AG04449 (cell line): ENCODE data around the gene PADI4.

Experiments used
- CTCF ChIA-PET: fragments of 350-600 bp; formaldehyde crosslinking; extraction: SDS; loops from one replicate; lab custom pipeline; 2021; ENCODE audit warnings: antibody characterized with exemption; lab: Yijun Ruan, JAX
- POLR2A ChIA-PET: fragments of 400-600, 350-600 bp; formaldehyde crosslinking; extraction: SDS; loops from one replicate; lab custom pipeline; 2020; ENCODE audit warnings: antibody characterized with exemption, inconsistent platforms; lab: Yijun Ruan, JAX
- DNase-seq: peaks from one replicate; pipeline ENCODE4 v3.0.0-alpha.2; 2010; ENCODE audit warnings: low read depth, low spot score
- H3K4me3 ChIP-seq: 2 replicates; pipeline ENCODE4 v1.5.1; 2011; ENCODE audit warnings: low read depth, mild to moderate bottlenecking, control low read depth, low read length
- TF ChIP-seq, protein P1 (sequence below): IDR thresholded peaks from one replicate; pipeline ENCODE4 v1.5.1; 2011; ENCODE audit warnings: mild to moderate bottlenecking, moderate library complexity, low read length, control low read depth, inconsistent platforms; ENCODE audit not compliant: insufficient read depth; ENCODE audit errors: missing control alignments

The PADI4 gene

DNA sequence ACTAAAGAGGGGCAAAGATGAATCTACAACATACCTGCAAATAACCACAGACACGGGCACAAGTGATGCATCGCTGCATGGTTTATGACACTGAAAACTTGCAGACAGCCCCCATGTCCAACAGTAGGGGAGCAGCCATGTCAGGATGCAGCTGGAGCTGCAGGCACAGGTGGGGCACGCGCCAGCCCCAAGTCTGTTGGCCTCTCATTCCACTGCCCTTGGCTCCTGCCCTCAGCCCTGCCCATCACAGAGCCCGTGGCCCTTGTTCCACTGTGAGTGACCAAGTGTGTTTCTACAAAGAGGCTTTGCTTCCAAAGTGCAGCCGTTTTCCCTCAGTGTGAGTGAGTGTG, 3.2 kb upstream of the PADI4 start:
- no peak overlapping the region for H3K4me3 ChIP-seq
- POLR2A ChIA-PET: no interaction called here
- TF ChIP-seq, protein P1, sequence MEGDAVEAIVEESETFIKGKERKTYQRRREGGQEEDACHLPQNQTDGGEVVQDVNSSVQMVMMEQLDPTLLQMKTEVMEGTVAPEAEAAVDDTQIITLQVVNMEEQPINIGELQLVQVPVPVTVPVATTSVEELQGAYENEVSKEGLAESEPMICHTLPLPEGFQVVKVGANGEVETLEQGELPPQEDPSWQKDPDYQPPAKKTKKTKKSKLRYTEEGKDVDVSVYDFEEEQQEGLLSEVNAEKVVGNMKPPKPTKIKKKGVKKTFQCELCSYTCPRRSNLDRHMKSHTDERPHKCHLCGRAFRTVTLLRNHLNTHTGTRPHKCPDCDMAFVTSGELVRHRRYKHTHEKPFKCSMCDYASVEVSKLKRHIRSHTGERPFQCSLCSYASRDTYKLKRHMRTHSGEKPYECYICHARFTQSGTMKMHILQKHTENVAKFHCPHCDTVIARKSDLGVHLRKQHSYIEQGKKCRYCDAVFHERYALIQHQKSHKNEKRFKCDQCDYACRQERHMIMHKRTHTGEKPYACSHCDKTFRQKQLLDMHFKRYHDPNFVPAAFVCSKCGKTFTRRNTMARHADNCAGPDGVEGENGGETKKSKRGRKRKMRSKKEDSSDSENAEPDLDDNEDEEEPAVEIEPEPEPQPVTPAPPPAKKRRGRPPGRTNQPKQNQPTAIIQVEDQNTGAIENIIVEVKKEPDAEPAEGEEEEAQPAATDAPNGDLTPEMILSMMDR: no peak
- CTCF ChIA-PET: interaction anchor here (1.0 to 2.1 kb wide), 3 partner anchors 13 to 247 kb away, joined by 3 to 4 read pairs (median 3); no protein-coding TSS in a partner anchor
- no peak for DNase-seq

DNA sequence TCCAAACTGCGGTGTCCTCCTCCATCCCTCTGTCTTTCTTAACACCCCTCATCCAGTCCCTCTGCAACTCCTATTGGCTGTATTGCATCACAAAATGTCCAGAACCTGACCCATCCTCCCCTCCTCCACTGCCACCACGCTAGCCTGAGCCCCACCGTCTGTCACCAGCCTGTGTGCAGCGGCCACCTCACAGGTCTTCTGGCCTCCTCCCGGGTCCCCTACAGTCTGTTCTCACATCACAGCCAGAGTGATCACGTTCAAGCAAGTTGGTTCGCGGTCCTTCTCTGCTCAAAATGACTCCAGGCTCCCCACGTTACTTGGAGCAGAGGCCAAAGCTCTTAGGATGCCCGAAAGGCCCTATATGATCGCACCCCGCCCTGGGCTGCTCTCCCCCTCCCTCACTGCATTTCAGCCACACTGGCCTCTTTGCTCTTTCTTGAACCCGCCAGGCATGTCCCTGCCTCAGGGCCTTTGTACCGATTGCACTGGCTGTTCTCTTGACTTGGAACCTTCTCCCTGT, 2.4 kb upstream of the PADI4 start:
- CTCF ChIA-PET: interaction anchor here (2.1 kb wide), 1 partner anchor 247 kb away, joined by 4 read pairs; no protein-coding TSS in a partner anchor
- TF ChIP-seq, protein P1: no peak
- no peak overlapping the region for H3K4me3 ChIP-seq
- POLR2A ChIA-PET: no interaction called here
- no peak for DNase-seq

DNA sequence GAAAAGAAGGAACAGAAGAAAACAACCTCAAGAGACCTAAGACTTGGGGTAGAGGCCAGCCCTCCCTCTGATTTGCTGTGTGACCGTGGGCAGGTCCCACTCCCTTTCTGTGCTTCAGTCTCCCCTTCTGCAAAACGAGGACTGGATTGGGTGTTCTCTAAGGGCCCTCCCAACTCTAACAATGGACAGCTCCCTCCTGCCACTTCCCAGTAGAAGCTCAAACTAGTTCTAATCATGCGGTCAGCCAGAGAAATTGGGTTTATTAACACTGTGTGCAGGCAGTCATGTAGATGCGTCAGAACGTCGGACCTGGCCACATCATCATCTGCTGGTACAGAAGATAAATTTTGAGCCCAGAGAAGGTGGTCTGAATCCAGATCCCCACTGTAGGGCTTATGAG, 1.6 kb upstream of the PADI4 start:
- ChIA-PET POLR2A (interaction anchor here (0.6 kb wide), 1 partner anchor 19 kb away, joined by 3 read pairs; no protein-coding TSS in a partner anchor), CTCF (interaction anchor here (1.8 kb wide), 1 partner anchor 29 kb away, joined by 7 read pairs; no protein-coding TSS in a partner anchor)
- DNase-seq: no peak
- TF ChIP-seq, protein P1: no peak
- no peak overlapping the region for H3K4me3 ChIP-seq

DNA sequence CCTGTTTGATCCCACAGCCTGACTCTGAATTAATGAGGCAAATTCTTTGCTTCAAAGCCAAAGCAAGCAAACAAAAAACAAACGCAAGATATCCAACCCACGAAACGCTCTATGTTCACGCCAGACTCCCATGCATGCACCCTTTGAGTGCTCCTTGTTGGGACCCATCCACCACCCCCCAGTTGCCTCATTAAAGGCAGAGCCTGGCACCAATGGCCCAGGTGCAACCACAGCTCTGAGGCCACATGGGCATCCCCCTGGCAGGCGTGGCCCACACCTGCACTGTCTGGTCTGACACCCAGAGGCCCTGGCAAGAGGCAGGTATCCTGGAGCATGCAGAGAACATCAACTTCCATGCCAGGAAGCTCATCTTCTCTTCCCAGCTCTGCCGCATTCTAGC, 1.1 kb upstream of the PADI4 start:
- TF ChIP-seq, protein P1: no peak
- ChIA-PET CTCF (interaction anchor here (1.8 kb wide), 1 partner anchor 29 kb away, joined by 7 read pairs; no protein-coding TSS in a partner anchor), POLR2A (interaction anchor here (0.6 kb wide), 1 partner anchor 19 kb away, joined by 3 read pairs; no protein-coding TSS in a partner anchor)
- no peak overlapping the region for H3K4me3 ChIP-seq
- DNase-seq: no peak

DNA sequence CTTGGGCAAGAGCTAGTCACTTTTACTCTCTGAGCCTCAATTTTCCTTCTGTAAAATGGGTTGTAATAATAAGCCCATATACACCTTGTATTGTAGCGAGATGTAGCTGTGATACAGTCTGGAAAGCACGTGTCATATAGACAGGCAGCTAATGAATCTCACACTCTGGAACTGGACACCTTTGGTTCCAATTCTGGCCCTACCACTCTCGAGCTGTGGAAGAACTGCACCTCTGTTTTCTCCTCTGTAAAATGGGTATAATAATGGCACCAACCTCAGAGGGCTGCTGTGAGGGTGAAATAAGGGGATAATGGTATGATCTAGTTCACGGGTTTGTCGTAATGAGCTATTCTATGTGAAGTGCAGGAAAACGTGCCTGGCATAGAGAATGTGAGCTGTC, 668 bp upstream of the PADI4 start:
- POLR2A ChIA-PET: interaction anchor here (0.6 to 0.7 kb wide), 2 partner anchors 20 to 60 kb away, joined by 3 read pairs; no protein-coding TSS in a partner anchor
- TF ChIP-seq, protein P1: no peak
- no peak for DNase-seq
- CTCF ChIA-PET: interaction anchor here (1.3 to 1.8 kb wide), 2 partner anchors 29 to 34 kb away, joined by 4 to 7 read pairs; no protein-coding TSS in a partner anchor
- no peak overlapping the region for H3K4me3 ChIP-seq

DNA sequence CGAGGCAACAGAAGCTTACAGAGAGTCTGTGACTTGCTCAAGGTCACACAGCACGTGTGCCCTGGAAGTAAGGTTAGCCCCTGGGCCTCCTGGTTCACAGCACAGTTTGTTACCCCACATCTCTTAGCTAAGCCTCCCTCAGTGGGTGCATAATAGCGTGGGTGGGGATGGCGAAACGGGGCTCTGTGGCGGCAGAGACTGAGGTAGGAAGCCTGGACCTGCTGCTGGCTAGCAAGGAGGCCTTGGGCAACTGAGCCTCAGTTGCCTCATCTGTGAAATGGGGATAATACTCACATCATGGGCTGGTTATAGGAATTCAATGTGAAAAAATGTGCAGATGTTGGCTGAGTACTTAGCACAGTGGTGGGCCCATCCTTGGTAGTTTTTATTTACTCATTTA, 596 bp downstream of the PADI4 start:
- POLR2A ChIA-PET: no interaction called here

More for the DNA sequence above, 596 bp downstream of the PADI4 start:
- DNase-seq: no peak
- CTCF ChIA-PET: interaction anchor here (1.3 kb wide), 1 partner anchor 35 kb away, joined by 4 read pairs; no protein-coding TSS in a partner anchor
- TF ChIP-seq, protein P1: no peak
- H3K4me3 ChIP-seq: no peak overlapping the region
